ENCODE results near the gene TRMT2A.
A peak's percentile ranks its signal among the peaks of the same experiment; 100 is the strongest.

TRMT2A gene

GRCh38 chr22:20085651-20086050 lies 31.4 kb downstream of the TRMT2A start:
- Mint-ChIP-seq H3K27me3 (ENCODE audit: low read depth) (no peaks in the 10 kb centered on the region), H3K4me1 (peaks cover 37% of the 10 kb centered on the region), H3K27ac (peak overlapping the region in 1 of 3 experiments; percentile 85), H3K4me3 (no peak overlapping the region), H3K9me3 (no peaks in the 10 kb centered on the region), H3K36me3 (ENCODE audit: low read depth) (peaks cover 51% of the 10 kb centered on the region)
- TF ChIP-seq CTCF (IDR thresholded peaks at IDR 0.05; ENCODE audit: unreplicated experiment in 3 of 3), result no peak

- peak; percentile 16 to 43 (median 27) for TF ChIP-seq CTCF (IDR thresholded peaks at IDR 0.05; ENCODE audit: unreplicated experiment in 3 of 3)
- Mint-ChIP-seq H3K9me3 (no peaks in the 10 kb centered on the region), H3K27me3 (ENCODE audit: low read depth) (no peaks in the 10 kb centered on the region), H3K4me1 (peaks cover 39% of the 10 kb centered on the region), H3K27ac (peak overlapping the region; percentile 31 to 85 (median 77)), H3K4me3 (peak overlapping the region; percentile 55 to 96 (median 89)), H3K36me3 (ENCODE audit: low read depth) (peaks cover 44% of the 10 kb centered on the region)
Measured at GRCh38 chr22:20084547-20085413, 32.2 kb downstream of the TRMT2A start.

GRCh38 chr22:20083891-20084546 lies 33.0 kb downstream of the TRMT2A start:
- Mint-ChIP-seq H3K9me3 (no peaks in the 10 kb centered on the region), H3K27ac (peak overlapping the region; percentile 77 to 89 (median 85)), H3K4me3 (peak overlapping the region; percentile 89 to 96 (median 93)), H3K4me1 (peaks cover 39% of the 10 kb centered on the region), H3K27me3 (ENCODE audit: low read depth) (no peaks in the 10 kb centered on the region), H3K36me3 (ENCODE audit: low read depth) (peaks cover 36% of the 10 kb centered on the region)
- no peak for TF ChIP-seq CTCF (IDR thresholded peaks at IDR 0.05; ENCODE audit: unreplicated experiment in 3 of 3)

GRCh38 chr22:20083157-20083890 lies 33.7 kb downstream of the TRMT2A start:
- peaks cover 29% of the 10 kb centered on the region for H3K36me3 Mint-ChIP-seq (ENCODE audit: low read depth)
- peak overlapping the region; percentile 77 to 89 (median 85) for H3K27ac Mint-ChIP-seq
- peaks cover 39% of the 10 kb centered on the region for H3K4me1 Mint-ChIP-seq
- H3K27me3 Mint-ChIP-seq (ENCODE audit: low read depth), result no peaks in the 10 kb centered on the region
- no peaks in the 10 kb centered on the region for H3K9me3 Mint-ChIP-seq
- no peak for TF ChIP-seq CTCF (IDR thresholded peaks at IDR 0.05; ENCODE audit: unreplicated experiment in 3 of 3)
- H3K4me3 Mint-ChIP-seq, result peak overlapping the region; percentile 89 to 96 (median 93)

- H3K36me3 Mint-ChIP-seq (ENCODE audit: low read depth), result peaks cover 9% of the 10 kb centered on the region
- peak overlapping the region; percentile 89 to 96 (median 93) for H3K4me3 Mint-ChIP-seq
- H3K27ac Mint-ChIP-seq, result peak overlapping the region; percentile 81 to 99 (median 88)
- TF ChIP-seq CTCF (IDR thresholded peaks at IDR 0.05; ENCODE audit: unreplicated experiment in 3 of 3), result no peak
- H3K27me3 Mint-ChIP-seq (ENCODE audit: low read depth), result no peaks in the 10 kb centered on the region
- peaks cover 39% of the 10 kb centered on the region for H3K4me1 Mint-ChIP-seq
- no peaks in the 10 kb centered on the region for H3K9me3 Mint-ChIP-seq
Measured at GRCh38 chr22:20080776-20081654, 36.0 kb downstream of the TRMT2A start.

Data from nephron (organoid).